ENCODE results near the gene TNFSF11. TPM values are rescaled to one million over a fixed set of nuclear protein-coding genes. Genes with fewer than 3 reads are reported as not detected.

TNFSF11 gene
- total RNA-seq, 2 experiments from 2014 or later = not detected

GRCh38 chr13:42649141-42649540 lies 75.2 kb downstream of the TNFSF11 start:
- no TSS peak for BruUV-seq (replicated peaks)
- Histone ChIP-seq H3K9me2 (ENCODE audit: insufficient read depth, low read length) (no peaks in the 10 kb centered on the region), H3K27ac (ENCODE audit: low read depth, low read length, poor library complexity, severe bottlenecking) (no peak overlapping the region), H2AFZ (ENCODE audit: low read length) (no peak overlapping the region), H3K9me3 (ENCODE audit: low read length) (no peaks in the 10 kb centered on the region), H3K4me3 (ENCODE audit: low read depth, low read length, poor library complexity, severe bottlenecking) (no peak overlapping the region), H3K79me2 (ENCODE audit: insufficient read depth, low read depth, low read length) (no peaks in the 10 kb centered on the region), H4K20me1 (ENCODE audit: insufficient read depth, low read length) (no peaks in the 10 kb centered on the region), H3K4me2 (ENCODE audit: low read length) (no peak overlapping the region), H3K4me1 (ENCODE audit: insufficient read depth, low read length, poor library complexity, severe bottlenecking) (no peaks in the 10 kb centered on the region), H3K36me3 (ENCODE audit: insufficient read depth, low read length) (no peaks in the 10 kb centered on the region)
- intact Hi-C loops (cut with micrococcal nuclease; ENCODE audit: unreplicated experiment) = no loop called here
- POLR2A ChIA-PET = no interaction called here
- CTCF ChIA-PET (ENCODE audit: unreplicated experiment) = no interaction called here
- no peak for DNase-seq (ENCODE audit: low spot score)
- TF ChIP-seq CTCF (conservative IDR thresholded peaks at IDR 0.05; ENCODE audit: low read length) (no peak), EZH2phosphoT487 (IDR thresholded peaks at IDR 0.05; ENCODE audit: borderline replicate concordance, low read depth, low read length) (no peak)

DNA sequence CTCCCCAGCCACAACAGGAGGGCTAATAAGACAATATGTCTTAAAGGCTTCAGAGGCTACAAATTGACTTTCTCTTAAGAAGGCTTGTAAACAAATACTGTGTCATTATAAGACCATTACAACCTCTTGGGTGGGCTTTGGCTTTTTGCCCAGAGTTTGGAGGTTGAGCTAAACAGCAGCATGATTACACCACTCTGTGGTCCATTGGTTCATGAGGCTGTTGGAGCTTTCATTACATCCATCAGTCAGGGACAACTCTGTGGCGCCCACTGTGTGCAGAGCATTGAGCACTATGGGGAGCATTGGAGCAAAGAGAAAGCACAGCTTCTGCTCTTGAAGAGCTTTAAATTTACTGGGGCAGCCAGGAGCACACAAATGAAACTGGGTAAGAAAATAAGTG lies 75.9 kb downstream of the TNFSF11 start:
- no peaks in the 10 kb centered on the region for H3K9me2 ChIP-seq (ENCODE audit: insufficient read depth, low read length)
- H3K4me2 ChIP-seq (ENCODE audit: low read length) = no peak overlapping the region
- CTCF ChIA-PET (ENCODE audit: unreplicated experiment) = no interaction called here

More for the DNA sequence above, 75.9 kb downstream of the TNFSF11 start:
- Histone ChIP-seq H3K4me3 (ENCODE audit: low read depth, low read length, poor library complexity, severe bottlenecking) (no peak overlapping the region), H3K27ac (ENCODE audit: low read depth, low read length, poor library complexity, severe bottlenecking) (no peak overlapping the region), H3K9me3 (ENCODE audit: low read length) (no peaks in the 10 kb centered on the region), H4K20me1 (ENCODE audit: insufficient read depth, low read length) (no peaks in the 10 kb centered on the region), H3K36me3 (ENCODE audit: insufficient read depth, low read length) (no peaks in the 10 kb centered on the region), H3K4me1 (ENCODE audit: insufficient read depth, low read length, poor library complexity, severe bottlenecking) (no peaks in the 10 kb centered on the region), H2AFZ (ENCODE audit: low read length) (no peak overlapping the region), H3K79me2 (ENCODE audit: insufficient read depth, low read depth, low read length) (no peaks in the 10 kb centered on the region)
- TF ChIP-seq CTCF (conservative IDR thresholded peaks at IDR 0.05; ENCODE audit: low read length) (no peak), EZH2phosphoT487 (IDR thresholded peaks at IDR 0.05; ENCODE audit: borderline replicate concordance, low read depth, low read length) (no peak)
- POLR2A ChIA-PET = interaction anchor here (0.8 kb wide), 1 partner anchor 11 kb away, joined by 4 read pairs; no protein-coding TSS in a partner anchor
- intact Hi-C loops (cut with micrococcal nuclease; ENCODE audit: unreplicated experiment) = no loop called here
- BruUV-seq (replicated peaks) = no TSS peak
- no peak for DNase-seq (ENCODE audit: low spot score)
